Sciatic nerve (tissue), 2 donors: ENCODE measurements around the gene HS2ST1. TPM values are rescaled to one million over a fixed set of nuclear protein-coding genes. Genes with fewer than 3 reads are reported as not detected.
A peak's percentile ranks its signal among the peaks of the same experiment; 100 is the strongest.

Source experiments
- ATAC-seq: fragments of 200-7000 bp; cut with Tn5 transposase; one replicate; pipeline ENCODE4 v1.9.1; 2020; ENCODE audit warnings: mild to moderate bottlenecking, moderate library complexity
- DNase-seq: peaks from one replicate; pipeline ENCODE4 v3.0.0-alpha.2; 2020; ENCODE audit warnings: low spot score
- intact Hi-C: fragments of 100-400 bp; cut with DNase I; formaldehyde crosslinking; loops from one replicate; pipeline ENCODE4 v1.14.2; 2022
- total RNA-seq: library from RNA; stranded (reverse); fragmentation: NEBNext Ultra II Directional; extraction: Animal tissue kit (Norgen Biotek cat#: 25700); gene quantifications from one replicate; pipeline ENCODE4 v1.2.1, GENCODE V29; 2021
- donor health status: DM: no; HTN: no; CAD: no.
- donor health status: DM: no; HTN: no; CAD: no.

HS2ST1 gene
- total RNA-seq, 1 donor from 2014 or later = 22.1 TPM

GRCh38 chr1:87089823-87090222 lies 175.4 kb downstream of the HS2ST1 start:
- DNase-seq (no peak), ATAC-seq (no peak)
- intact Hi-C loops = no loop called here

GRCh38 chr1:87091425-87091824 lies 177.0 kb downstream of the HS2ST1 start:
- ATAC-seq = no peak
- intact Hi-C loops = no loop called here

GRCh38 chr1:87092846-87093245 lies 178.4 kb downstream of the HS2ST1 start:
- ATAC-seq (no peak), DNase-seq (no peak)
- intact Hi-C loops = no loop called here

More at GRCh38 chr1:87091425-87091824, 177.0 kb downstream of the HS2ST1 start:
- DNase-seq = no peak

- no peak for DNase-seq
- intact Hi-C loops = no loop called here
- ATAC-seq = no peak
Measured at GRCh38 chr1:87093286-87093685, 178.9 kb downstream of the HS2ST1 start.

- ATAC-seq (no peak), DNase-seq (no peak)
- intact Hi-C loops = no loop called here
Measured at GRCh38 chr1:87094238-87094637, 179.8 kb downstream of the HS2ST1 start.

- DNase-seq = no peak
- no peak for ATAC-seq
- intact Hi-C loops = no loop called here
Measured at GRCh38 chr1:87100271-87100670, 185.8 kb downstream of the HS2ST1 start.

GRCh38 chr1:87103074-87103473 lies 188.6 kb downstream of the HS2ST1 start:
- intact Hi-C loops = no loop called here
- DNase-seq = no peak
- no peak for ATAC-seq

GRCh38 chr1:87104140-87104539 lies 189.7 kb downstream of the HS2ST1 start:
- DNase-seq (no peak), ATAC-seq (no peak)
- intact Hi-C loops = no loop called here

GRCh38 chr1:87104945-87105344 lies 190.5 kb downstream of the HS2ST1 start:
- no peak for DNase-seq
- no peak for ATAC-seq
- intact Hi-C loops = loop anchor here (1.0 kb wide), 1 partner anchor 17 kb away; no protein-coding TSS in a partner anchor

GRCh38 chr1:87106144-87106543 lies 191.7 kb downstream of the HS2ST1 start:
- intact Hi-C loops = no loop called here
- ATAC-seq = no peak
- DNase-seq = no peak

- ATAC-seq = no peak
- no peak for DNase-seq
- intact Hi-C loops = no loop called here
Measured at GRCh38 chr1:87106867-87107266, 192.4 kb downstream of the HS2ST1 start.

- DNase-seq = no peak
- no peak for ATAC-seq
- intact Hi-C loops = no loop called here
Measured at GRCh38 chr1:87108228-87108627, 193.8 kb downstream of the HS2ST1 start.

GRCh38 chr1:87108814-87109411 lies 194.5 kb downstream of the HS2ST1 start:
- intact Hi-C loops = no loop called here
- DNase-seq (no peak), ATAC-seq (no peak)

- ATAC-seq = peak; percentile 51
- intact Hi-C loops = no loop called here
- no peak for DNase-seq
Measured at GRCh38 chr1:87111659-87112371, 197.4 kb downstream of the HS2ST1 start.

- DNase-seq (no peak), ATAC-seq (peak; percentile 91)
- intact Hi-C loops = no loop called here
Measured at GRCh38 chr1:87113313-87113712, 198.9 kb downstream of the HS2ST1 start.

- ATAC-seq (peak; percentile 64), DNase-seq (peak; percentile 83)
- intact Hi-C loops = no loop called here
Measured at GRCh38 chr1:87115317-87115890, 201.0 kb downstream of the HS2ST1 start.

GRCh38 chr1:87115891-87116290 lies 201.5 kb downstream of the HS2ST1 start:
- intact Hi-C loops = no loop called here
- ATAC-seq = no peak

GRCh38 chr1:87117761-87118368 lies 203.4 kb downstream of the HS2ST1 start:
- ATAC-seq = no peak
- no peak for DNase-seq
- intact Hi-C loops = no loop called here

More at GRCh38 chr1:87115891-87116290, 201.5 kb downstream of the HS2ST1 start:
- DNase-seq = no peak

- intact Hi-C loops = no loop called here
- ATAC-seq = no peak
- no peak for DNase-seq
Measured at GRCh38 chr1:87119541-87120140, 205.2 kb downstream of the HS2ST1 start.

GRCh38 chr1:87120779-87121178 lies 206.3 kb downstream of the HS2ST1 start:
- intact Hi-C loops = no loop called here
- ATAC-seq = no peak

More at GRCh38 chr1:87120779-87121178, 206.3 kb downstream of the HS2ST1 start:
- DNase-seq = no peak
